ENCODE measurements around the gene COL4A2.
A peak's percentile ranks its signal among the peaks of the same experiment; 100 is the strongest.
"Not testable (repeated sequence)": the region's sequence is repeated elsewhere in the genome, so short reads cannot be mapped to it uniquely, and the experiment has no call there.

The COL4A2 gene

GRCh38 chr13:110309661-110310524 is 2.8 kb downstream of the COL4A2 start:
- Histone ChIP-seq H3K27ac (peak overlapping the region; percentile 78), H3K4me3 (ENCODE audit: low read depth, low read length) (peak overlapping the region; percentile 98), H3K27me3 (replicated peaks) (no peaks in the 10 kb centered on the region), H3K36me3 (replicated peaks) (peaks cover 80% of the 10 kb centered on the region)
- TF ChIP-seq CTCF (IDR thresholded peaks at IDR 0.05; ENCODE audit: low read depth, low read length, missing control alignments), result no peak
- in situ Hi-C loops (cut with HindIII; ENCODE audit: low pct_ligation_motif_present, low sequenced_read_pairs), result no loop called here
- DNase-seq, result no peak

- in situ Hi-C loops (cut with HindIII; ENCODE audit: low pct_ligation_motif_present, low sequenced_read_pairs), result no loop called here
- Histone ChIP-seq H3K4me3 (ENCODE audit: low read depth, low read length) (peak overlapping the region; percentile 98), H3K27me3 (replicated peaks) (no peaks in the 10 kb centered on the region), H3K36me3 (replicated peaks) (peaks cover 80% of the 10 kb centered on the region), H3K27ac (peak overlapping the region; percentile 78)
- no peak for TF ChIP-seq CTCF (IDR thresholded peaks at IDR 0.05; ENCODE audit: low read depth, low read length, missing control alignments)
- DNase-seq, result no peak
These were observed 3.7 kb downstream of the COL4A2 start for GRCh38 chr13:110310541-110311442.

- in situ Hi-C loops (cut with HindIII; ENCODE audit: low pct_ligation_motif_present, low sequenced_read_pairs), result no loop called here
- no peak for TF ChIP-seq CTCF (IDR thresholded peaks at IDR 0.05; ENCODE audit: low read depth, low read length, missing control alignments)
- peak overlapping the region; percentile 78 for H3K27ac ChIP-seq
- no peak for DNase-seq
- H3K36me3 ChIP-seq (replicated peaks), result peaks cover 82% of the 10 kb centered on the region
- H3K27me3 ChIP-seq (replicated peaks), result no peaks in the 10 kb centered on the region
- peak overlapping the region; percentile 98 for H3K4me3 ChIP-seq (ENCODE audit: low read depth, low read length)
These were observed 4.6 kb downstream of the COL4A2 start for GRCh38 chr13:110311443-110312338.

- H3K27ac ChIP-seq, result peak overlapping the region; percentile 78
- H3K27me3 ChIP-seq (replicated peaks), result no peaks in the 10 kb centered on the region
- DNase-seq, result peak; percentile 97
- peak; percentile 36 for TF ChIP-seq CTCF (IDR thresholded peaks at IDR 0.05; ENCODE audit: low read depth, low read length, missing control alignments)
- H3K4me3 ChIP-seq (ENCODE audit: low read depth, low read length), result peak overlapping the region; percentile 98
- H3K36me3 ChIP-seq (replicated peaks), result peaks cover 85% of the 10 kb centered on the region
- in situ Hi-C loops (cut with HindIII; ENCODE audit: low pct_ligation_motif_present, low sequenced_read_pairs), result no loop called here
These were observed 5.4 kb downstream of the COL4A2 start for GRCh38 chr13:110312339-110313031.

GRCh38 chr13:110313261-110313660 is 6.2 kb downstream of the COL4A2 start:
- Histone ChIP-seq H3K36me3 (replicated peaks) (peaks cover 85% of the 10 kb centered on the region), H3K4me3 (ENCODE audit: low read depth, low read length) (peak overlapping the region; percentile 35), H3K27ac (peak overlapping the region; percentile 78)
- H3K27me3 ChIP-seq (replicated peaks); in situ Hi-C loops (cut with HindIII; ENCODE audit: low pct_ligation_motif_present, low sequenced_read_pairs); DNase-seq: not testable (repeated sequence)

- H3K27me3 ChIP-seq (replicated peaks); DNase-seq; in situ Hi-C loops (cut with HindIII; ENCODE audit: low pct_ligation_motif_present, low sequenced_read_pairs): not testable (repeated sequence)
- Histone ChIP-seq H3K4me3 (ENCODE audit: low read depth, low read length) (peak overlapping the region; percentile 3), H3K27ac (peak overlapping the region; percentile 48), H3K36me3 (replicated peaks) (peaks cover 85% of the 10 kb centered on the region)
These were observed 6.6 kb downstream of the COL4A2 start for GRCh38 chr13:110313733-110314132.
